ENCODE data around the gene H6PD.

H6PD gene

GRCh38 chr1:9260059-9260766 is 25.6 kb downstream of the H6PD start:
- DNase-seq, result no peak

DNA sequence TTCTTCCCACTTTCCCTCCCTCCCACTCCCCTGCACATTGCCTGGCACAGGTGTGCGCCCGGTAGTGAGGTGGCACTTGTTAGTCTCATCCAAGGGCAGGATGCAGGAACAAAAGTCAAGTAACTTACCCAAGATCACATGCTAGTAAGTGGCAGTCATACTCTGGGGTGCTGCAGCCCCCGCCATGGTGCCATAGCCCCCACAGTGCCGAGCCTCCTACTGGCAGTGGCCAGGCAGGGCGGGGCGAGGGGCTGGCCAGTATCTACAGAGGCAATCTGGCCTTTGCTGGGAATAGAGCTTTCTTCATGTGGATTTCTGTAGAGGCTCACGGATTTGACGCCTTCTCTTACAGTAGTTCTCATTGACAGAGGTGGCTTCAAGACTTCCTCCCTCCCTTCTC is 26.9 kb downstream of the H6PD start:
- no peak for DNase-seq

DNA sequence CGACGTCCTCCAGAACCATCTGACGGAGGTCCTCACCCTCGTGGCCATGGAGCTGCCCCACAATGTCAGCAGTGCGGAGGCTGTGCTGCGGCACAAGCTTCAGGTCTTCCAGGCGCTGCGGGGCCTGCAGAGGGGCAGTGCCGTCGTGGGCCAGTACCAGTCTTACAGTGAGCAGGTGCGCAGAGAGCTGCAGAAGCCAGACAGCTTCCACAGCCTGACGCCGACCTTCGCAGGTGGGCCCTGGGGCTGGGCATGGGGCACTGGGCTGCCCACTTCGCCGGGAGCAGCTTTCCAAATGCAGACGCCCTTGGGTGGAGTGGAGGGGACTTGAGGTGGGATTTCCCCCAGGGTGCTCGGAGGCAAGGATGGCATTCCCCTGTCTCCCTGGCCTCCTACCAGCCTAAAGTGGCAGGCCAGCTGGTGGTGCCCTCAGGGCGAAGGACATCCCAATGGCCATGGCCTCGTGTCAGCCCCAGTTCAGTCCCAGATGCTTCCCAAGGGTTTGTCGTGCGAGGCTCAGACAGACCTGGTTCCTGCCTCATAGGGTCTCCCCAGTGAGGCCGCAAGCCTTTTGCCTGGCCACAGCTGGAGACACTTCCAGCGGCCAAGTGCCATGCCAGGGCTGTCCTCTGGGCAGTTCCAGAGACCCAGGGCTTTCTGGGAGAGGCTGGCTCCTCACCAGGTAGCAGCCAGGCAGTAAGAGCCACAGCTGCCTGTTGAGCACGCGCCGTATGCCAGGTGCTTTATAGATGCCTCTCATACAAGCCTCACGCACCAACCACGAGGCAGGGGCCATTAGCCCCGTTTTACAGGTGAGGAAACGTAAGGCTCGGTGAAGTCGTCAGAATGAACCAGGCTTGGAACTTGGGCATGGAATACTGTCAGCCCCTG is 27.8 kb downstream of the H6PD start:
- DNase-seq, result no peak

DNA sequence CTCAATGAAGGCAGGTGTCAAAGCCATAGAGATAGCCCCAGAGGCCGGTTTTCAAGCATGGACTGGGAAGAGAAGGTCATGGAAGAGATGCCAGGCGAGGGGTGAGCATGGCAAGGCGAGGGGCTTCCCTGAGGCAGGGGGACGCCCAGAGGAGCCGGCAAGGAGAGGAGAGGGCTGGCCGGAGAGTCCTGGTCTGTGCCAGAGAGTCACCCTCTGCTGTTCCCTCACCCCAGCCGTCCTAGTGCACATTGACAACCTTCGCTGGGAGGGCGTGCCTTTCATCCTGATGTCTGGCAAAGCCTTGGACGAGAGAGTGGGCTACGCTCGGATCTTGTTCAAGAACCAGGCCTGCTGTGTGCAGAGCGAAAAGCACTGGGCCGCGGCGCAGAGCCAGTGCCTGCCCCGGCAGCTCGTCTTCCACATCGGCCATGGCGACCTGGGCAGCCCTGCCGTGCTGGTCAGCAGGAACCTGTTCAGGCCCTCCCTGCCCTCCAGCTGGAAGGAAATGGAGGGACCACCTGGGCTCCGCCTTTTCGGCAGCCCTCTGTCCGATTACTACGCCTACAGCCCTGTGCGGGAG is 28.8 kb downstream of the H6PD start:
- DNase-seq, result no peak

GRCh38 chr1:9263984-9264872 is 29.7 kb downstream of the H6PD start:
- DNase-seq, result no peak

DNA sequence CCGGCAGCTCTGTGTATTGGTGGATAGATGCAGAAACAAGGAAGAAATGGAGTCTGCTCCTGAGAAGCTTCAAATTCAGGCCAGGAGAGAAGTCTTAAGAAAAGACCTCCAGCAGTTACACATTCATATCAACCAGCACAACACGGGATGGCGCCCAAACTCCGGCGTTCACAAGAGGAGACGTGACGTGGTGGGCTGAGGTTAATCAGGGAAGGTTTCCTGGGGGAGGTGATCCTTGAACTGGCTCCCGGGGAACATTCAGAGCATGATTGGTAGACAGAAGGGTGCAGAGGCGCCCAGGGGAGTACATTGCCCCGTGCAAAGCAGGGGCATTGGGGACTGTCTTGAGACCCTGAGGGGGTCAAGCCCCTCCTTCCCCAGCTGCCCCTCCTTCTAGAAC is 30.5 kb downstream of the H6PD start:
- no peak for DNase-seq

GRCh38 chr1:9265968-9266367 is 31.4 kb downstream of the H6PD start:
- DNase-seq, result no peak

DNA sequence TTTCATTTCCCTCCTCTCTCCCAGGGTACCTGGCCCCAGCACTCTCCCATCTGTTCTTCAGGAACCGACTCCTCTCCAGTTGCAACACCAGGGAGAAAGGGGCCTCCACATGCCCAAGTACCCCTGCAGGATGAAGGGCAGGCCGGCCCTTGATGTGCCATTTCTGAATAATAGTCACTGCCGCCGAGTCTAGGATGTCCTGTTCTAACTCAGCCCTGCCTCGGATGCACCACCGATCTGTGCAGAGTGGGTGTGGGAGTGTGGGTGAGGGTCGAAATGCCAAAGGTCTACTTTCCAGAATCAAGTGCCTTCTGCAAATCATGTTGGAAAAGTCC is 32.7 kb downstream of the H6PD start:
- DNase-seq, result no peak

DNA sequence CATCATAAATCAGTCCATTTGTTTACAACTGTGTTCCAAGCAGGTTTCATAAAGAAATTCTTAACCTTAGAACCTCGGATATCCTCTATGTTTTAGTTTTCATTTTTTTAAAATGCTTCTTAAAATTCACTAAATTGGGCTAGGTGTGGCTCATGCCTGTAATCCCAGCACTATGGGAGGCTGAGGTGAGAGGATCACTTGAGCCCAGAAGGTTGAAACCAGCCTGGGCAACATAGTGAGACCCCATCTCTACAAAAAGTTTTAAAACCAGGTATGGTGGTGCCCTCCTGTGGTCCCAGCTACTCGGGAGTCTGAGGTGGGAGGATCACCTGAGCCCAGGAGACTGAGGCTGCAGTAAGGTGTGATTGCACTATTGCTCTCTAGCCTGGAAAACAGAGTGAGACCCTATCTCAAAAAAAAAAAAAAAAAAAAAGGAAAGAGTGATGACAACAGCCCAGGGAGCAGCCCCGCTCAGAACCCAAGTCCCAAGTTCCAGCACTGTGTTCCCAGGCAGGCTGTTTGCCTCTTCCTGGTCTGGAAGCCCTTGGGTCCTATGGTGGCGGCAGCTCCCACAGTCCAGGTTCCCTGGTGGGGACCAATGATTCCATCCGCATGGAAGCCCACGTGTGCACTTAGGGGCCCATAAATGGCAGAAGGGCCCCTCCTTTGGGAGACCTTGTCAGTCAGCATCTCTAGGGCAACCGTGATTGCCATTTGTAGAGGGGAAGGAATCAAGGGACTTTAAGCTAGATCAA is 33.4 kb downstream of the H6PD start:
- DNase-seq, result no peak

DNA sequence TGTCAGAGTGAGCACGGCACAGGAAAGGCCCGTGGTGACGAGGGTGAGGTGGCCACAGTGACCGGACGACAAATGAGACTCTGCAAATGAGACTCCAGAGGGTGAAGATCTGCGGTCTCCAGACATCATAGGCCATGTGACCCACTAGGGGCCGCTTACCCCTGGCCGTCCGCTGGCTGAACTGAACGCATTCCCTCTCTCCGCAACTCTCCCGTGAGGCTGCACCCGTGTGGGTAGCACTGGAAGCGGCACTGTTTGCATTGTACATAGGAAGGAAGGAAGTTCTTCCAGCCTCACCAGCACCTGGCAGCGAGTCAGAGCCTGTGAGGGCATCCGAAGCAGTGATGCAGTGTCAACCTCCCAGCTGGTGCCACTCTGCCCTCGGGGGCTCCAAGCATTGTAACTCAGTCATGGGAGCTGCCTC is 34.5 kb downstream of the H6PD start:
- no peak for DNase-seq

GRCh38 chr1:9269721-9270120 is 35.1 kb downstream of the H6PD start:
- no peak for DNase-seq

DNA sequence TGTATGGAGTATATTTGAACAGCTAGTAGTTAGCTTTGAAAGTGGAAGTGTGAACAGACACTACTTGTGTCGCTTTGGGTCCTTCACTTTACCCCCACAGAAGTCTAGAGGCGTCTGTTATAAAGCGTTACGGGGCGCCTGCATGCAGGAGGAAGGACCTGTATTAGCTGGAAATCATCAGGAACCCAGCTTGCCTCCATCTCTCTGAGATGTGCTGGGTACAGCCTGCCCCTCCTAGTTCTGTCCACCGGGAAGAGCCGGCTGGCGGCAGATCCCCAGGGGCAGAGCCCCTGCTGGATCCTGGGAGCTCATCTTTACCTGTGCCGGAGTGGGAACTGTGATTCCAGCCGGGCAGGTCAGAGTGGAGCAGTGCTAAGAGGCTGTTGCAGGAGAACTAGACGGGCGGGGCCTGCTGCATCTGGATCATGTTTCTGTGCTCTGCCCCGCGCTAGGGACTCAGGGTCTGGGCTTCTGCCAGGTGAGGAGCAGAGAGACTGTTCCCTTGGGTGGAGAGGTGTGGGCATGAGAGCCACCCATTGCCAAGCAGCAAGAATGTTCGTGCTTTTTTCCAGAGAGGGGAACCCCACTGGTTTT is 35.8 kb downstream of the H6PD start:
- DNase-seq, result peak; percentile 72

DNA sequence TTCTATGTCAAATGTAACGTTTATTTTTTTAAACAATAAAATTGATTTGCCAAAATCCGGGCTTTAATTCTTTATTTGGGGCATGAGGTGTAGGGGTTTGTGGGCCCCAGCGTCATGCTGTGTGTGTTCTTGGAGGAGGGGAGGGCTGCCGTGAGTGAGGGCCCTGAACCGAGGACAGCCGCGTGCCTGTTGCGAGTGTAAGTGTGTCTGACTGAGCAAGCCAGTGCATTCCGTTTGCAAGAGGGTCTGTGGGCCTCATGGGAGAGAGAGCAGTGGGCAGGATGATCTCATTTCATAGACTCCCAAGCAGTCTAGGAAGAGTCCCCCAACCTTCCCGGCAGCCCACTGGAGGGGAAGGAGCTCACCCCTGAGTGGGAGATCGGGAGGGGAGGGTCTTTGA is 36.7 kb downstream of the H6PD start:
- DNase-seq, result no peak

GRCh38 chr1:9271861-9272595 is 37.5 kb downstream of the H6PD start:
- no peak for DNase-seq

- DNase-seq, result no peak
Measured at GRCh38 chr1:9273177-9273576, 38.6 kb downstream of the H6PD start.

DNA sequence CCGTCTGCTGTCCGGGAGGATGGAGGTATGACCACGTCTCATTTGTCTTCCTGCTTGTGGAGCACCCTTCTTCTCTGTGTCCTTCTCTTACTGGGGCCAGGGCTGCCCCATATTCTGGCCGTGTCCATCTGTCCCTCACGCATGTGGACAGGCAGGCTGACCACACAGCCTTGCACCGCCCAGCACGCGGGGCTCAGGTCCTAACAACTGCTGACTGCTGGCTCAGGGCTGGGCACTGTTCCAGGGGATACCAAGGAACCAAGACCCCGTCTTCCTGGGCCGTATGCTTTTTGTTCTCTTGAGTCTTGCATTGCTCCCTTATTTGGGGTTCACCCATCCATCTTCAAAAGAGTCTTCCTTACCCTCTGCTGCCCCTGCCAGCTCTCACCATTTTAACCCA is 40.6 kb downstream of the H6PD start:
- DNase-seq, result no peak

DNA sequence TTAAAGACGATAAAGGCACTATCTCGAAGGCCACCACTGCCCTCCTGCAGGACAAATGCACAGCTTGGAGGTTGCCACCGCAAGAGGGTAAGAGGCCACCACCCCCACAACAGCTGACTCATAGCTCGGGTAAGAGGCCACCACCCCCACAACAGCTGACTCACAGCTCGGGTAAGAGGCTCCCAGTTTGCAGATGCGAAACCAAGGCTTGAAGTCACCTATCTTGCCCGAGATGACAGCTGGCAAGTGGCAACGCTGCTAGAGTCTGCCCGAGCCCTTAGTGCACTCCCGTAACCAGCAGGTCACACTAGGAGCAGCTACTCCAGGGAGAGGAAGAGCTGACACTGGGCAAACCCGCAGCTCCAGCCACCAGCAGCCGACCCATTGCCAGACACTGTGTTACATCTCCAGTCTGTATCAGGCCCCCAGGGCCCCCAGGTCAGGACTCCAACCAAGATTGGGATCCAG is 41.0 kb downstream of the H6PD start:
- DNase-seq, result no peak

GRCh38 chr1:9278116-9278515 is 43.5 kb downstream of the H6PD start:
- no peak for DNase-seq

DNA sequence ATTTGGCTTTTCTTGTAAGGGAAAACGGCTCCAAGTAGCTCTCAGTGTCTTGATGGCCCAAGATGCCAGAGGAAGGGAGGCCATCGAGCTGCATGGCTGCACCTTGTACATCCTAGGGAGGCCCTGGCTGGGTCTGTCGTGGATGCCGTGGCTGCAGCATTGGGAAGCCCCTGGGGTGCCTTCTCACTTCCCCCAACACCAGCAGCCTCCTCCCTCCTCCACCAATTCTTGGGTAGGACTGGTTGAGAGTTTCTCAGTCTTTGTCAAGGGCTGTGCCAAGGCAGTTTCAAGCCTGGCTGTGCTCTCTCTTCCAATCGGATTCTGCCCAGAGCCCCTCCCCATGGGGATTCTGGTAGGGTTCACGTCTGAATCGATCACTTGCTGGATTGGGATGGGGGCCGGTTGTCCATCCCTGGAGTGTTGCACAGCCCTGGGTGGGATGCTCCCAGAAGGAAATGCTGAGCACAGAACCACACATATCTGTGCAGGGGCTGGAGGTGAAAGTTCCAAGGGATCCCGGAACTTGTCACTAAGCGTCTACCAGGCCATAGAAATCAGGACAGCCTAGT is 44.1 kb downstream of the H6PD start:
- no peak for DNase-seq

- no peak for DNase-seq
Measured at GRCh38 chr1:9279172-9279840, 44.7 kb downstream of the H6PD start.
